Measurements from ENCODE around the gene KIF26B. TPM values are rescaled to one million over a fixed set of nuclear protein-coding genes. Genes with fewer than 3 reads are reported as not detected.
"Not testable (repeated sequence)": the region's sequence is repeated elsewhere in the genome, so short reads cannot be mapped to it uniquely, and the experiment has no call there.

The KIF26B gene
- polyA plus RNA-seq, 2 of the 4 experiments (the other 2 are of a cell fraction): 0.01 to 0.04 TPM

DNA sequence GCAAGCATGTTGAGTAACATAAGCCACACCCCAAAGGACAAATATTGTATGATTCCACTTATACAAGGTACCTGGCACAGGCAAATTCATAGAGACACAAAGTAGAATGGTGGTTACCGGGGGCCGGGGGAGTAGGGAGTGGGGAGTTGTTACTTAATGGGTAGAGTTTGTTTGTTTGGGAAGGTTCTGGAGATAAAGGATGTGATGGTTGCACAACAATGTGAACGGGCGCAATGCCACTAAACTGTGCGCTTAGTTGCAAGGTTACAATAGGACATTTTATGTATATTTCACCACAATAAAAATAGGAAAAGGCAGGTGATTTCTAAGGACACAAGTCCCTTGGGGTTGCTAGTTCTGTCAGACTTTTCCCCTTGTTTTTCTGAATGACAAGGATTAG is 516.6 kb downstream of the KIF26B start:
- Histone ChIP-seq H3K4me2 (no peak overlapping the region), H3K27ac (no peak overlapping the region), H3K4me3 (no peak overlapping the region), H3K4me1 (no peaks in the 10 kb centered on the region), H3K9me3 (no peaks in the 10 kb centered on the region)
- no peak for FAIRE-seq
- DNase-seq (ENCODE audit: low read depth in 1 of 2, low spot score in 1 of 2): no peak
- TF ChIP-seq EHMT2 (IDR thresholded peaks at IDR 0.05; ENCODE audit: low read depth) (no peak), CTCF (IDR thresholded peaks at IDR 0.05) (no peak), NFE2L2 (conservative IDR thresholded peaks at IDR 0.05; ENCODE audit: low read length) (no peak), FOXS1 (CRISPR knock-in tag; IDR thresholded peaks at IDR 0.05) (no peak), MAFK (IDR thresholded peaks at IDR 0.05; ENCODE audit: partially characterized antibody) (no peak), RAD21 (conservative IDR thresholded peaks at IDR 0.05 in 1 of 2, IDR thresholded peaks at IDR 0.05 in 1 of 2) (no peak), FOSB (CRISPR knock-in tag; IDR thresholded peaks at IDR 0.05) (no peak), POLR2A (IDR thresholded peaks at IDR 0.05; ENCODE audit: low read length) (no peak), RCOR1 (IDR thresholded peaks at IDR 0.05; ENCODE audit: low read depth, low read length) (no peak), ZSCAN20 (CRISPR knock-in tag; IDR thresholded peaks at IDR 0.05) (no peak), ZC3H11A (IDR thresholded peaks at IDR 0.05) (no peak), TP53 (CRISPR knock-in tag; IDR thresholded peaks at IDR 0.05) (no peak), EHF (CRISPR knock-in tag; IDR thresholded peaks at IDR 0.05) (no peak), GATA3 (IDR thresholded peaks at IDR 0.05; ENCODE audit: borderline replicate concordance) (no peak), TFCP2L1 (CRISPR knock-in tag; IDR thresholded peaks at IDR 0.05) (no peak), RFX5 (IDR thresholded peaks at IDR 0.05) (no peak), USF2 (IDR thresholded peaks at IDR 0.05) (no peak)
- TF ChIP-seq, protein P1, sequence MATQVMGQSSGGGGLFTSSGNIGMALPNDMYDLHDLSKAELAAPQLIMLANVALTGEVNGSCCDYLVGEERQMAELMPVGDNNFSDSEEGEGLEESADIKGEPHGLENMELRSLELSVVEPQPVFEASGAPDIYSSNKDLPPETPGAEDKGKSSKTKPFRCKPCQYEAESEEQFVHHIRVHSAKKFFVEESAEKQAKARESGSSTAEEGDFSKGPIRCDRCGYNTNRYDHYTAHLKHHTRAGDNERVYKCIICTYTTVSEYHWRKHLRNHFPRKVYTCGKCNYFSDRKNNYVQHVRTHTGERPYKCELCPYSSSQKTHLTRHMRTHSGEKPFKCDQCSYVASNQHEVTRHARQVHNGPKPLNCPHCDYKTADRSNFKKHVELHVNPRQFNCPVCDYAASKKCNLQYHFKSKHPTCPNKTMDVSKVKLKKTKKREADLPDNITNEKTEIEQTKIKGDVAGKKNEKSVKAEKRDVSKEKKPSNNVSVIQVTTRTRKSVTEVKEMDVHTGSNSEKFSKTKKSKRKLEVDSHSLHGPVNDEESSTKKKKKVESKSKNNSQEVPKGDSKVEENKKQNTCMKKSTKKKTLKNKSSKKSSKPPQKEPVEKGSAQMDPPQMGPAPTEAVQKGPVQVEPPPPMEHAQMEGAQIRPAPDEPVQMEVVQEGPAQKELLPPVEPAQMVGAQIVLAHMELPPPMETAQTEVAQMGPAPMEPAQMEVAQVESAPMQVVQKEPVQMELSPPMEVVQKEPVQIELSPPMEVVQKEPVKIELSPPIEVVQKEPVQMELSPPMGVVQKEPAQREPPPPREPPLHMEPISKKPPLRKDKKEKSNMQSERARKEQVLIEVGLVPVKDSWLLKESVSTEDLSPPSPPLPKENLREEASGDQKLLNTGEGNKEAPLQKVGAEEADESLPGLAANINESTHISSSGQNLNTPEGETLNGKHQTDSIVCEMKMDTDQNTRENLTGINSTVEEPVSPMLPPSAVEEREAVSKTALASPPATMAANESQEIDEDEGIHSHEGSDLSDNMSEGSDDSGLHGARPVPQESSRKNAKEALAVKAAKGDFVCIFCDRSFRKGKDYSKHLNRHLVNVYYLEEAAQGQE (IDR thresholded peaks at IDR 0.05): no peak
- 71% methylated on average over 5 of the region's 5 CpGs for WGBS (ENCODE audit: missing lambda C conversion rate)
- POLR2A ChIA-PET: no interaction called here
- no peak for ATAC-seq
- CTCF ChIA-PET: no interaction called here

DNA sequence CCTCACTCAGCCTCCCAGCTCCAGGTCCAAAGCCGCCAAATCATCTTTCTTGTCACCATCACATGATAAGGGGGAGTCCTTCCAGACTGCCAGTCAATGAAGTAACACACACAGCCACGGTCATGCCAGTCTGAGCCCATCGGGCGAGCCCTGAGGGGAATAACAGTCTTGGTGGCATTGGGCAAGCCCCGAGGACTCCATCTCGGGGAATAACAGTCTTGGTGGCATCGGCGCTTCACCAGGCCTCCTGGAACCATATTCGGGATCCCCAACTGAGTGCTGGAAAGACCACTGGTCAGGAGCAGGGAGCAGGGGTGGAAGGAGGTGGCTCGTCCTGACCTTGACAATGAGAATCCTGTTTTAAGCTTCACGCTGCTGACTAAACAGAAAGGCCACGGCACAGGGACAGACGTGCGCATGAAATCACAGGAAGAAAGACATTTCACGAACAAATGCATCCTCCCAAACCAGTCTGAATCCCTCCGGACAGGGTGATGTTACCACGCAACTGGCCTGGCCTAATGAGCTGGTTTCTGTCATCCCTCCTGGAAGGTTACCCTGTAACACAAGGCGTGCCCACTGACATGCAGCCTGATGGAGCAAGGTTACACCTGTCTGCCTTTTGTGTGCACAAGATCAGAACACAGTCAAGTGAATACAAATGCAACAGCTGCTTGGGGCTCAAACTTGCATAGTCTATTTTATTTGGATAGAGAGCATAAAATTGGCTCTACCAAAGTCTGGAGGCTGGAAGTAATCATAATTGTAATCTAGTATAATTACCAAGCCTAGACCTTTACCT is 517.4 kb downstream of the KIF26B start:
- no peak for TF ChIP-seq MYC (IDR thresholded peaks at IDR 0.05; ENCODE audit: borderline replicate concordance, low read length)
- TF ChIP-seq POLR2A (IDR thresholded peaks at IDR 0.05; ENCODE audit: low read length): no peak
- no peak for TF ChIP-seq EHMT2 (IDR thresholded peaks at IDR 0.05; ENCODE audit: low read depth)
- no peak for TF ChIP-seq CTCF (IDR thresholded peaks at IDR 0.05)
- no peak for TF ChIP-seq POLR2AphosphoS2 (conservative IDR thresholded peaks at IDR 0.05; ENCODE audit: low read length)
- no peak for TF ChIP-seq SMC3 (IDR thresholded peaks at IDR 0.05)
- Histone ChIP-seq H3K9me3 (no peaks in the 10 kb centered on the region), H3K4me1 (no peaks in the 10 kb centered on the region), H3K27ac (no peak overlapping the region), H3K4me2 (no peak overlapping the region), H3K4me3 (no peak overlapping the region)
- FAIRE-seq (no peak), ATAC-seq (no peak), DNase-seq (ENCODE audit: low read depth in 1 of 2, low spot score in 1 of 2) (no peak)
- POLR2A ChIA-PET: no interaction called here
- WGBS (ENCODE audit: missing lambda C conversion rate): 71% methylated on average over 15 of the region's 18 CpGs
- CTCF ChIA-PET: no interaction called here

DNA sequence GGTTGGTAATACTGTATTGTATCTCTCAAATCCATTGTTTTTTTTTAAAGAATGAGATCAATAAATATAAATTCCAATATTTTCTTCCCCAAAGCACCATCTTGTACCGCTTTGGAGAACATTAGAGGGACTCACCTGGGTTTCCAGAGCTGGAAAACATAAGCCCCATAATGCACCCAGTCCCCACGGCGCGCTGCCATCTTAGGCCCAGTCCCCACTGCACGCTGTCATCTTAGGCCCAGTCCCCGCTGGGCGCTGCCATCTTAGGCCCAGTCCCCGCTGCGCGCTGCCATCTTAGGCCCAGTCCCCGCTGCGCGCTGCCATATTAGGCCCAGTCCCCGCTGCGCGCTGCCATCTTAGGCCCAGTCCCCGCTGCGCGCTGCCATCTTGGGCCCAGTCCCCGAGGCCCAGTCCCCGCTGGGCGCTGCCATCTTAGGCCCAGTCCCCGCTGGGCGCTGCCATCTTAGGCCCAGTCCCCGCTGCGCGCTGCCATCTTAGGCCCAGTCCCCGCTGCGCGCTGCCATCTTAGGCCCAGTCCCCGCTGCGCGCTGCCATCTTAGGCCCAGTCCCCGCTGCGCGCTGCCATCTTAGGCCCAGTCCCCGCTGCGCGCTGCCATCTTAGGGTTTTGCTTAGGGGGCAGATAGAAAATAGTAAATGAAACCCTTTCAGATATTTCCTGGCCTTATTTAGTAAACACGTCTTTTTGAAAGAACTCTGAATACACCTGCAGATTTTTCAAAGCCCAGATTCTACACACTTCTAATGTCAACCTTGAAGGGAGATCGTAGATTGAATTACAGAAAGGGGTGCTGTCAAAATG is 518.3 kb downstream of the KIF26B start:
- H3K27ac ChIP-seq; H3K4me2 ChIP-seq; H3K9me3 ChIP-seq; ATAC-seq; CTCF ChIA-PET; H3K4me1 ChIP-seq; FAIRE-seq; H3K4me3 ChIP-seq; DNase-seq (ENCODE audit: low read depth in 1 of 2, low spot score in 1 of 2); POLR2A ChIA-PET: not testable (repeated sequence)
- 93% methylated on average over 28 of the region's 41 CpGs for WGBS (ENCODE audit: missing lambda C conversion rate)

All from A549 (cell line).